Calu3 (cell line): Measurements from ENCODE around the gene ZYX. TPM values are rescaled to one million over a fixed set of nuclear protein-coding genes. Genes with fewer than 3 reads are reported as not detected.

Experiments
- BruUV-seq: library from RNA; stranded (reverse); fragments of 400-500 nt; replicated peaks from 2 replicates; lab custom pipeline; 2021; lab: Mats Ljungman, UMichigan
- CTCF ChIA-PET: fragments of 300-600 bp; sonication (Branson Sonifier 250); formaldehyde crosslinking; loops from one replicate; lab custom pipeline; 2022; ENCODE audit warnings: antibody characterized with exemption; lab: Charles Lee
- DNase-seq: peaks from one replicate; pipeline ENCODE4 v3.0.0; 2022
- H3K27ac Mint-ChIP-seq: one replicate; pipeline ENCODE4 v1.8.0; 2022; ENCODE audit warnings: mixed read lengths; ENCODE audit not compliant: unreplicated experiment
- H3K27me3 Mint-ChIP-seq: one replicate; pipeline ENCODE4 v1.8.0; 2022; ENCODE audit warnings: mixed read lengths; ENCODE audit not compliant: unreplicated experiment
- H3K36me3 Mint-ChIP-seq: one replicate; pipeline ENCODE4 v1.8.0; 2022; ENCODE audit warnings: mild to moderate bottlenecking, moderate library complexity, mixed read lengths; ENCODE audit not compliant: insufficient read depth, unreplicated experiment
- H3K4me1 Mint-ChIP-seq: one replicate; pipeline ENCODE4 v1.8.0; 2022; ENCODE audit warnings: mild to moderate bottlenecking, low read depth, mixed read lengths; ENCODE audit not compliant: unreplicated experiment
- H3K4me3 Mint-ChIP-seq: one replicate; pipeline ENCODE4 v1.8.0; 2022; ENCODE audit warnings: mild to moderate bottlenecking, low read depth, moderate library complexity, mixed read lengths; ENCODE audit not compliant: unreplicated experiment
- H3K9me3 Mint-ChIP-seq: one replicate; pipeline ENCODE4 v1.8.0; 2022; ENCODE audit warnings: low read depth, mixed read lengths; ENCODE audit not compliant: unreplicated experiment
- CTCF ChIP-seq: fragments of 200-600 bp; IDR thresholded peaks from one replicate; pipeline ENCODE4 v1.8.0; 2022; ENCODE audit warnings: antibody characterized with exemption; ENCODE audit not compliant: unreplicated experiment
- intact Hi-C: fragments of 100-400 bp; cut with micrococcal nuclease; formaldehyde crosslinking; loops from one replicate; pipeline ENCODE4 v1.10.0; 2022; ENCODE audit not compliant: unreplicated experiment
- total RNA-seq: library from RNA; stranded (reverse); gene quantifications from 2 replicates; pipeline ENCODE4 v1.2.3, GENCODE V29; 2022

ZYX gene
- total RNA-seq, 1 experiment from 2014 or later = 114 TPM

GRCh38 chr7:143392875-143393266 lies 11.7 kb downstream of the ZYX start:
- no TSS peak for BruUV-seq
- intact Hi-C loops = no loop called here
- H3K4me3 Mint-ChIP-seq = no peak overlapping the region
- H3K36me3 Mint-ChIP-seq = peaks cover 60% of the 10 kb centered on the region
- TF ChIP-seq CTCF = no peak
- no peaks in the 10 kb centered on the region for H3K9me3 Mint-ChIP-seq
- DNase-seq = no peak
- CTCF ChIA-PET = interaction anchor here (0.6 to 1.2 kb wide), 3 partner anchors 9 to 15 kb away, joined by 3 to 5 read pairs (median 3); no protein-coding TSS in a partner anchor
- H3K27ac Mint-ChIP-seq = no peak overlapping the region
- no peaks in the 10 kb centered on the region for H3K4me1 Mint-ChIP-seq
- no peaks in the 10 kb centered on the region for H3K27me3 Mint-ChIP-seq

GRCh38 chr7:143393267-143394041 lies 12.3 kb downstream of the ZYX start:
- peaks cover 56% of the 10 kb centered on the region for H3K36me3 Mint-ChIP-seq
- no peak for DNase-seq
- H3K4me1 Mint-ChIP-seq = no peaks in the 10 kb centered on the region
- H3K4me3 Mint-ChIP-seq = no peak overlapping the region
- CTCF ChIA-PET = interaction anchor here (1.1 to 1.2 kb wide), 2 partner anchors 8 to 13 kb away, joined by 3 to 5 read pairs; no protein-coding TSS in a partner anchor
- H3K9me3 Mint-ChIP-seq = no peaks in the 10 kb centered on the region
- intact Hi-C loops = no loop called here
- H3K27ac Mint-ChIP-seq = no peak overlapping the region
- H3K27me3 Mint-ChIP-seq = no peaks in the 10 kb centered on the region
- BruUV-seq = no TSS peak
- TF ChIP-seq CTCF = no peak

GRCh38 chr7:143394068-143394467 lies 12.9 kb downstream of the ZYX start:
- BruUV-seq = no TSS peak
- Mint-ChIP-seq H3K4me1 (no peaks in the 10 kb centered on the region), H3K36me3 (peaks cover 51% of the 10 kb centered on the region), H3K27ac (no peak overlapping the region), H3K27me3 (no peaks in the 10 kb centered on the region), H3K4me3 (no peak overlapping the region), H3K9me3 (no peaks in the 10 kb centered on the region)
- TF ChIP-seq CTCF = no peak
- no peak for DNase-seq
- intact Hi-C loops = no loop called here
- CTCF ChIA-PET = no interaction called here

- TF ChIP-seq CTCF = no peak
- peaks cover 44% of the 10 kb centered on the region for H3K36me3 Mint-ChIP-seq
- intact Hi-C loops = no loop called here
- H3K4me1 Mint-ChIP-seq = no peaks in the 10 kb centered on the region
- H3K27me3 Mint-ChIP-seq = no peaks in the 10 kb centered on the region
- H3K4me3 Mint-ChIP-seq = no peak overlapping the region
- no TSS peak for BruUV-seq
- CTCF ChIA-PET = no interaction called here
- no peak for DNase-seq
- H3K9me3 Mint-ChIP-seq = no peaks in the 10 kb centered on the region
- peak overlapping the region; percentile 75 for H3K27ac Mint-ChIP-seq
Measured at GRCh38 chr7:143394777-143395176, 13.6 kb downstream of the ZYX start.
